Skeletal muscle satellite cell (primary cell): ENCODE results near the gene CREB3. TPM values are rescaled to one million over a fixed set of nuclear protein-coding genes. Genes with fewer than 3 reads are reported as not detected.

Experiments used
- H3K27me3 ChIP-seq: 2 replicates; pipeline ENCODE4 v1.7.0; 2013; ENCODE audit warnings: low read length; ENCODE audit not compliant: control insufficient read depth, insufficient read depth
- H3K36me3 ChIP-seq: 2 replicates; pipeline ENCODE4 v1.7.0; 2013; ENCODE audit warnings: mild to moderate bottlenecking, control low read depth, low read length; ENCODE audit not compliant: insufficient read depth
- H3K4me1 ChIP-seq: 2 replicates; pipeline ENCODE4 v1.7.0; 2013; ENCODE audit warnings: low read length; ENCODE audit not compliant: control insufficient read depth, insufficient read depth
- H3K4me2 ChIP-seq: 2 replicates; pipeline ENCODE4 v1.7.0; 2013; ENCODE audit warnings: mild to moderate bottlenecking, low read length
- H3K4me3 ChIP-seq: 2 replicates; pipeline ENCODE4 v1.7.0; 2013; ENCODE audit warnings: low read length
- H3K9ac ChIP-seq: 2 replicates; pipeline ENCODE4 v1.7.0; 2013; ENCODE audit warnings: mild to moderate bottlenecking, low read depth, low read length, moderate library complexity
- H3K9me3 ChIP-seq: replicated peaks from 2 replicates; pipeline ENCODE4 v1.7.0; 2013; ENCODE audit warnings: mild to moderate bottlenecking, control low read depth, low read length
- total RNA-seq: library from RNA; depleted of rRNA; stranded (reverse); fragments of >200 nt; gene quantifications from 2 replicates; pipeline ENCODE4 v1.2.3, GENCODE V29; 2012; rRNA removed

Gene CREB3, protein sequence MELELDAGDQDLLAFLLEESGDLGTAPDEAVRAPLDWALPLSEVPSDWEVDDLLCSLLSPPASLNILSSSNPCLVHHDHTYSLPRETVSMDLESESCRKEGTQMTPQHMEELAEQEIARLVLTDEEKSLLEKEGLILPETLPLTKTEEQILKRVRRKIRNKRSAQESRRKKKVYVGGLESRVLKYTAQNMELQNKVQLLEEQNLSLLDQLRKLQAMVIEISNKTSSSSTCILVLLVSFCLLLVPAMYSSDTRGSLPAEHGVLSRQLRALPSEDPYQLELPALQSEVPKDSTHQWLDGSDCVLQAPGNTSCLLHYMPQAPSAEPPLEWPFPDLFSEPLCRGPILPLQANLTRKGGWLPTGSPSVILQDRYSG
- 72.5 and 82.8 TPM in 2 replicates for total RNA-seq

DNA sequence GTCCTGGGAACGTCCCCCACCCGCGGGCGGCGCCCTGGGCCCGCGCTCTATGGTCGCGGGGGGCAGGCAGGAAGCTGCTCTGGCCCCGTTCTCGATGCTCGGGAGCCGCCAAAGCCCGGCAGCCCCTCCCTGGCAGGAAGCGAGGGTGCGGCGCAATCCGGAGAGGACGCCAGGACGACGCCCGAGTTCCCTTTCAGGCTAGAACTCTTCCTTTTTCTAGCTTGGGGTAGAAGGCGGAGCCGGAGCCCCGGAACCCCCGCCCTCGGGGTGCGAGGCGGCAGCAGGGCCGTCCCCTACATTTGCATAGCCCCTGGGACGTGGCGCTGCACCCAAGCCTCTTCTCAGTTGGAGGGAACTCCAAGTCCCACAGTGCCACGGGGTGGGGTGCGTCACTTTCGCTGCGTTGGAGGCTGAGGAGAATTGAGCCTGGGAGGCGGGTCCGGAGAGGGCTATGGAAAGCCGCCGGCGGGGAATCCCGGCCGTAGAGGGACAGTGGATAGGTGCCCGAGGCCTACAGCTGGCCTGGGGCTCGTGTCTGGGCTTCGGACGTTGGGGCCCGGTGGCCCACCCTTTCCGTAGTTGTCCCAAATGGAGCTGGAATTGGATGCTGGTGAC lies at the start of gene CREB3, which contains the start of gene TLN1:
TSS of gene CREB3 (plus strand) at position 482 of the 615 bp plus-strand sequence. CDS start at position 589, 107 bp downstream.
TSS of gene TLN1 (minus strand) at position 11 of the 615 bp plus-strand sequence. CDS start 6,501 bp downstream, outside the sequence.
- Histone ChIP-seq H3K9me3 (no peaks in the 10 kb centered on the region), H3K4me1 (peaks cover 47% of the 10 kb centered on the region), H3K36me3 (peaks cover 43% of the 10 kb centered on the region), H3K4me2 (peak within 1 kb of the TSS; percentile 90), H3K4me3 (peak within 1 kb of the TSS; percentile 84), H3K9ac (peak within 1 kb of the TSS; percentile 96), H3K27me3 (no peaks in the 10 kb centered on the region)

DNA sequence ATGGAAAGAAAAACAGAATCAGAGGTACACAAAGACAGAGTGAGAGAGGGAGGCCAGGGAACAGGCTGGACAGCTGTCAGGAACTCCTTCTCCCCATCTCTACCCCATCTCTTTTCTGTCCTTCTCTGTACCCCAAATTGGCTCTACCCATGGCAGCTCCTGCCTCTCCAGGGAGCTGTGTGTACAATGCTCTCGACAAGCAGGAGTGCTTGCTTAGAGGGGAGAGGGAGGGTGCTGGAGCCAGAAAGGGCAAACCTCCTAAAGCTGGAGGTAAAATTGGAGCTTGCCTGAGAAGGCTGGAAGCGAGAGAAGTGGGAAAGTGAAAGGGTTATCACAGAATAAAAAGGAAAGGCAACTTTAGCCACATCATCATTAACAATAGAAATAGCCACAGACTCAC lies 49.1 kb upstream of the CREB3 start:
- Histone ChIP-seq H3K27me3 (no peaks in the 10 kb centered on the region), H3K4me3 (no peak overlapping the region), H3K9ac (no peak overlapping the region), H3K9me3 (no peaks in the 10 kb centered on the region), H3K4me1 (peaks cover 69% of the 10 kb centered on the region), H3K36me3 (peaks cover 65% of the 10 kb centered on the region), H3K4me2 (peak overlapping the region; percentile 22)

DNA sequence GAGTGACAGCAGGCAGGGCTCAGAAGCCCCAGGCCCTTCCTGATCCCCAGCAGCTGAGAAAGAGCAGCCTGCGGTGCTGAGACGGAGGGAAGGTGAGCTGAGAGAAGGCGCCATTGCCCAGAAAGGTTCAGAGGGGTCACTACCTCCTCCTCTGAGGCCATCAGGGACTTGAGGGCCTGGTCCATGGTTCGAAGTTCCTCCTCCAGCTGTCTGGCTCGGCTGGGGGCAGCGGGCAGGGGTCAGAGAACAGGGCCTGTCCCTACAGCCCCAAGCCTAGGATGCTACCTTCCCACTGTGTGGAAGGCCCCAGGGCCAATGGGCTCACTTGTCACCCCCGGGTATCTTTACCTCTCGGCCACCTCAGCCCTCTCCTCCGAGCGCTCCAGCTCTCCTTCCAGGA lies 47.5 kb upstream of the CREB3 start:
- Histone ChIP-seq H3K9me3 (no peaks in the 10 kb centered on the region), H3K4me1 (peaks cover 70% of the 10 kb centered on the region), H3K27me3 (no peaks in the 10 kb centered on the region), H3K4me2 (peak overlapping the region; percentile 36), H3K36me3 (peaks cover 75% of the 10 kb centered on the region), H3K9ac (no peak overlapping the region), H3K4me3 (no peak overlapping the region)

DNA sequence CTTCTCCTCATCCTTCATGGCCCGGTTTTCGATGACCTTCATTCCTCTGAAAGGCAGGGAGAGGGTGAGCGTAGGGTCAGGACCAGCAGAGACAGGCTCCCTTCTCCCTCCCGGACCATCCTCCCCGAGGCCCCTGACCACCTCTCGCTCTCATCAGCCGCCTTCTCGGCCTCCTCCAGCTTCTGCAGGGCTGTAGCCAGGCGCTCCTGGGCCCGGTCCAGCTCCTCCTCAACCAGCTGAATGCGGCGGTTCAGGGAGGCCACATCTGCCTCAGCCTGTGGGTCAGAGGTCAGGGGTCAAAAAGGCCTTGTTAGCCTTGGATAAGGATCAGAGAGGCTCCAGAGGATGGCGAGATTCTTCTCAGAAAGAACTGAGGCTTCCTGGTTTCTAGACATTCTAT lies 47.0 kb upstream of the CREB3 start:
- H3K9ac ChIP-seq = no peak overlapping the region

DNA sequence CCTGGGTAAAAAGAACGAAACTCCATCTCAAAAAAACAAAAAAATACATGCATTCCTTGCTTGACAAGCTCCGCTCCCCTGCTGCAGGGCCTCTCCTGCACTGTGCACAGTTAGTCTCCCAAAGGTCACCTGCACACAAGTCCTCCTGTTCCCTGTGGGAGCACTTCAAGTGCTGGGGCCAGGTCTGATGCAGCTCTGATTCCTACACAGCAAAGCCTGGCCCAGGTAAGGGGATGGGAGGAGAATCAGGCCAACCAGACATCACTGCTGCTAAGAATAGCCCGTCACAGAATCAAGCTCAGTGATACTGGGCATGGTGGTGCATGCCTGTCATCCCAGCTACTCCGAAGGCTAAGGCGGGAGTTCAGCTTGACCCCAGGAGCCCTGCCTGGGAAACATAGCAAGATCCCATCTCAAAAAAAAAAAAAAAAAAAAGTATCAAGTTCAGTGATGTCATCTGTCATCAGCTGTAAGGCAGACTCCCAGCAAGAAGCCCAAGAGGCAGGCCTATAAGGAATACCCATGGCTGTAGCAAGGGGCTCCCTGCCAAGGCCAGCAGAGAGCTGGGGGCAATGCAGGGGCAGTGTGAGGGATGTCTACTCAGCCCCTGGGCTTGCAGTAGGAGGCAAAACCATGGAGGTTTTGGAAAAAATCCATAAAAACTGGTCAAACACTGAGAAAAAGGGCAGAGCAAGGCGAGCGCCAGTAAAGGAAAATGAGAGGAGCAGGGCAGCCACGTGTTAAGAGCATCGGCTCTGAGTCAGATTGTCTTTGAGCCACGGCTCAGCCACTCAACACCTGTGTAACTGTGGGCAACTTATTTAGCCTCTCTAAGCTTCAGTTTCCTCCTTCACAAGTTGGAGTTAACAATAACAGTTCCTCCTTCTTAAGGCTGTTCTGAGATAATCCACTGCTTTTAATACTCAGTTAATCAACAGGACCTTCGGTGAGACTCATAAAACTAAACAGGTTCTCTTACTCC lies 46.0 kb upstream of the CREB3 start:
- Histone ChIP-seq H3K4me2 (peak overlapping the region; percentile 97), H3K4me1 (peaks cover 71% of the 10 kb centered on the region), H3K36me3 (peaks cover 75% of the 10 kb centered on the region), H3K4me3 (peak overlapping the region; percentile 86), H3K27me3 (no peaks in the 10 kb centered on the region), H3K9me3 (no peaks in the 10 kb centered on the region), H3K9ac (peak overlapping the region; percentile 93)

More for the DNA sequence above, 47.0 kb upstream of the CREB3 start:
- Histone ChIP-seq H3K27me3 (no peaks in the 10 kb centered on the region), H3K36me3 (peaks cover 75% of the 10 kb centered on the region), H3K9me3 (no peaks in the 10 kb centered on the region), H3K4me3 (no peak overlapping the region), H3K4me1 (peaks cover 70% of the 10 kb centered on the region), H3K4me2 (peak overlapping the region; percentile 36)

DNA sequence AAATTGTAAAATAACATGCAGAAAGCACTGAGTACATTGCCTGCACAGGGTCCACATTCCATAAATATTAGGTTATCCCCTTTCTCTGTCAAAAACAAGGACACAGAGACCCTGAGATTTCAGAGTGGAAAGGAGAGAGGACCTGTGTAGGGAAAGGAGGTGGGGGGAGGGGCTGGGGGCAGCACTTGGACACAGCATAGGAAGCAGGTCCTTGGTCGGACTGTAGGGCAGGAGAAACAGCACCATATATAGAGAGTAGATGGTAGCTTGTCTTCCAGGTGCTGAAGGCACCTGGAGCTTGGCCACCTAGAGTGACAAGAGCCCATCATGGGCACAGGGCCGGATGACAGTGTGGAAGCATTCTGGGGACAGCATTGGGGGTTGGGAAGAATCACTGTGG lies 45.2 kb upstream of the CREB3 start:
- Histone ChIP-seq H3K4me1 (peaks cover 68% of the 10 kb centered on the region), H3K9me3 (no peaks in the 10 kb centered on the region), H3K27me3 (no peaks in the 10 kb centered on the region), H3K4me2 (peak overlapping the region; percentile 97), H3K4me3 (peak overlapping the region; percentile 86), H3K36me3 (peaks cover 69% of the 10 kb centered on the region), H3K9ac (peak overlapping the region; percentile 93)

DNA sequence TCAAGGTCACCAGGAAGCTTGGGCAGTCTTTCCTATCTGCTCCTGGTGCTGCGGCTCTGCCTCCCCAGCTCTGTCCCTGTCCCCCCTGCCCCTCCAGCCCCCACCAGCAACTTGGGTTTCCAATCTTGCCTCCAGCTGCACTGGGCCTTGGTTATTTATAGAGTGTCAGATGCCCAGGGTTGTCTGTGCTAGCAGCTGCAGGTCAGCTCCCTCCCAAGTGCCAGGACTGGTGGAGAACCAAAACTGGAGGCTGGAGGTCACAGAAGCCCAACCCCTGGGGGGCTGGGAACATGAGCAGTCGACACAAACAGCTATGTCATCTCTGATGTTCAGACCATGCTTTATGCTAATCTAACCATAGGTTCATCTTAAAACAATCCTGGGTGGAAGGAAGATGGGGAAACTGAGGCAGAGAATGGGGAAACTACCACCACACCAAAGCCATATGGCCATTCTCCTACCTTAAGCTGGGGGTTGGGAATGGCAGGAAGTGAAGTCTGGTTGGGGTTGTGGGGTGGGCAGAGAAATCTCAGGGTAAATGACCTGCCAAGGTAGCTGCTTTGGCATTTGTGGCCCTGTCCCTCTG lies 44.4 kb upstream of the CREB3 start:
- Histone ChIP-seq H3K4me2 (peak overlapping the region; percentile 97), H3K4me3 (peak overlapping the region; percentile 86), H3K4me1 (peaks cover 61% of the 10 kb centered on the region), H3K9me3 (no peaks in the 10 kb centered on the region), H3K27me3 (no peaks in the 10 kb centered on the region), H3K36me3 (peaks cover 61% of the 10 kb centered on the region), H3K9ac (peak overlapping the region; percentile 93)

DNA sequence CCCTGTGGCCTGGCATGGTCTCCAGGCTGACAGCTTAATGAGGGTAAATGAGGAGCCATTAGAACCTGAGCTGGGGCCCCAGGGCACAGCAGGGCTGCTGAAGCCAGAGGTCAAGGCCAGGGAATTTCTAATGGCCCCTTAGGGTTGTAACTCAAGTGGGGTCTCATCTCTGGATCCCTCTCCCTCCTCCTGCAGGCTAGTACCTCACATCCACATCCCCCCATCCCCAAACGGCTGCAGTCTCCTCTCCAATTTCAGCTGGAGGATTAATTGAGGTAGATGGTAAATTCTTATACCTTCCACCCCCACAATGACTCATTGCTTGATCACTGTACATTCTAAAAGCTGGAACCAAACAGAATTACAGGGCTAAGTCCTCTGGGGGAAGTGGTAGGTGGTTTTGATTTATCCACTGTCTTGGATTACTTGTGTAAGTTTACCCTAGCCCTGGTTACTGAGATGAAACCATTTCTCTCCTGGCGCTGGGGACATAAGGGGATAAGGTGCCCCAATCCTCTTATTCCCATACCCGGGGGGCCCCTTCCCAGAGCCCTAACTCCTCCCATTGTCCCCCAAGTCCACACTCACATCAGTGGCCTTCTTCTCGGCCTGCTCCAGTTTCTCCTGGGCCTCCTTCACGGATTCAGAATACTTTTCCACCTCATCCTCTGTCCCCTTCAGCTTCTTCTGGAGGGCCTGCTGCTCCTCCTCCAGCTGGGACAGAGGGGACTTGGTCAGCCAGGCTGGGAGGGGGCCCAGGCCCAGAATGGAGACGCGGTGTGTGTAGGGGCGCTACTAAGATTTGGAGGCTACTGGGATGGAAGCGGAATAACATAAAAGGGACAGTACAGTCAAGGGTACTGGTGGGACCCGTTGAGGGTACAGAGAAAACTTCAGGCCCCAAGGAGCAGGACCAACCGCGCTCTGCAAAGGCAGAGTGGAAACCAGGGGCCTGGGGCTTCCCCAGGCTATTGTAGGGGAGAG lies 43.6 kb upstream of the CREB3 start:
- peak overlapping the region; percentile 97 for H3K4me2 ChIP-seq
- H3K9me3 ChIP-seq = no peaks in the 10 kb centered on the region
- H3K36me3 ChIP-seq = peaks cover 53% of the 10 kb centered on the region
- H3K4me3 ChIP-seq = peak overlapping the region; percentile 86
- no peaks in the 10 kb centered on the region for H3K27me3 ChIP-seq
- H3K4me1 ChIP-seq = peaks cover 53% of the 10 kb centered on the region
- peak overlapping the region; percentile 93 for H3K9ac ChIP-seq

DNA sequence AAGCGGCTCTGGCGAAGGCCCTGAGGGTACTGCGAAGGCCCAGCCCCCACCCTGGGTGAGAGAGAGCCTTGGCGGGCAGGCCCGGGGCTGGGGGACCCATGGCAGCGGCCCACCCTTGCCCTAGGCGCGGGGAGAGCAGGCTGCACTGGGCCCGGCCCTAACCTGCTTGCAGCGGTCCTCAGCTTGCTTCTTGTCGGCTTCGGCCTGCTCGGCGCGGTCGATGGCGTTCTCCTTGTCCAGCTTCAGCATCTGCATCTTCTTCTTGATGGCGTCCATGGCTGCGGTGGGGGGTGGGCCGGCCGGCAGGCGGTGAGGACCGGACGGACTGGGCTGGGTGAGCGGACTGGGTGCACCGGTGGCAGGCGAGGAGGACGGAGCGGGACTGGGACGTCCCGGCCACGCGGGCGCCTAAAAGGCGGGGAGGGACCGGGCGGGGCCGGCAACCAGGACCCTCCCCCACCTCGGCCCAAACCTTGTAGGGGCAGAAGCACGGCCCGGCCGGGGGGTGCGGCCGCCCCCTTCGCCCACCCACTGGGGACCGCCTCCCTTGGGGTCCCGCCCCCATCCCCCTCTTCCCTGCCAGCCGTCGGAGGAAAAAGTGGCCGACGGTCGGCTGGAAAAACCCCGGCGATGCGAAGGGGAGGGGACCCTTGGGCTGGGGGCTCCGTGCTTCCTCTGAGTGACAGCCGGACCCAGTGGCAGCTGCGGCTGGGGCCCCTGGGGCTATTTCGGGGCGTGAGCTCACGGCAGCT lies 42.7 kb upstream of the CREB3 start, which contains the start of gene TPM2:
TSS of gene TPM2 (minus strand) at position 384 of the 752 bp plus-strand sequence. CDS start at position 276, 108 bp downstream.
- H3K4me1 ChIP-seq = peaks cover 45% of the 10 kb centered on the region

More for the DNA sequence above, 42.7 kb upstream of the CREB3 start, which contains the start of gene TPM2:
- H3K36me3 ChIP-seq = peaks cover 45% of the 10 kb centered on the region
- H3K9ac ChIP-seq = peak within 1 kb of the TSS; percentile 93
- peak within 1 kb of the TSS; percentile 97 for H3K4me2 ChIP-seq
- no peaks in the 10 kb centered on the region for H3K9me3 ChIP-seq
- H3K27me3 ChIP-seq = no peaks in the 10 kb centered on the region
- H3K4me3 ChIP-seq = peak within 1 kb of the TSS; percentile 86
